Astrocyte of the spinal cord (primary cell): ENCODE results near the gene ASMTL.
"Not testable (repeated sequence)": the region's sequence is repeated elsewhere in the genome, so short reads cannot be mapped to it uniquely, and the experiment has no call there.

Experiments used
- DNase-seq: peaks from one replicate; pipeline ENCODE4 v3.0.0; 2011; ENCODE audit warnings: low read depth, low spot score
- H3K4me3 ChIP-seq: 2 replicates; pipeline ENCODE4 v1.5.1; 2011; ENCODE audit warnings: low read depth, mild to moderate bottlenecking, low read length, moderate library complexity
- CTCF ChIP-seq: IDR thresholded peaks from 2 replicates; pipeline ENCODE4 v1.5.1; 2012; ENCODE audit warnings: low read depth, mild to moderate bottlenecking, low read length, inconsistent platforms
- in situ Hi-C: cut with HindIII; loops from 2 replicates; pipeline ENCODE4 v1.10.0; 2017; ENCODE audit warnings: low sequenced_read_pairs

ASMTL gene

GRCh38 chrX:1493412-1493811 lies 40.7 kb upstream of the ASMTL start:
- no peak for TF ChIP-seq CTCF
- in situ Hi-C loops: no loop called here
- no peak for DNase-seq
- no peak overlapping the region for H3K4me3 ChIP-seq

GRCh38 chrX:1492421-1493012 lies 39.8 kb upstream of the ASMTL start:
- H3K4me3 ChIP-seq: no peak overlapping the region
- no peak for TF ChIP-seq CTCF
- in situ Hi-C loops: no loop called here
- no peak for DNase-seq

- H3K4me3 ChIP-seq: no peak overlapping the region
- no peak for DNase-seq
- TF ChIP-seq CTCF: no peak
- in situ Hi-C loops: no loop called here
Measured at GRCh38 chrX:1491851-1492349, 39.2 kb upstream of the ASMTL start.

GRCh38 chrX:1491248-1491647 lies 38.5 kb upstream of the ASMTL start:
- in situ Hi-C loops, H3K4me3 ChIP-seq, DNase-seq: not testable (repeated sequence)

- in situ Hi-C loops, H3K4me3 ChIP-seq, DNase-seq: not testable (repeated sequence)
Measured at GRCh38 chrX:1490723-1491122, 38.0 kb upstream of the ASMTL start.

- DNase-seq, in situ Hi-C loops, H3K4me3 ChIP-seq: not testable (repeated sequence)
Measured at GRCh38 chrX:1489354-1489753, 36.6 kb upstream of the ASMTL start.

GRCh38 chrX:1488745-1489144 lies 36.0 kb upstream of the ASMTL start:
- in situ Hi-C loops: no loop called here
- no peak for DNase-seq
- no peak overlapping the region for H3K4me3 ChIP-seq
- no peak for TF ChIP-seq CTCF

- in situ Hi-C loops: no loop called here
- no peak overlapping the region for H3K4me3 ChIP-seq
- no peak for DNase-seq
- no peak for TF ChIP-seq CTCF
Measured at GRCh38 chrX:1488141-1488540, 35.4 kb upstream of the ASMTL start.
